ENCODE data around the gene IAPP. TPM values are rescaled to one million over a fixed set of nuclear protein-coding genes. Genes with fewer than 3 reads are reported as not detected.
"Not testable (repeated sequence)": the region's sequence is repeated elsewhere in the genome, so short reads cannot be mapped to it uniquely, and the experiment has no call there.

IAPP gene
- total RNA-seq, 1 donor from 2014 or later, result not detected

DNA sequence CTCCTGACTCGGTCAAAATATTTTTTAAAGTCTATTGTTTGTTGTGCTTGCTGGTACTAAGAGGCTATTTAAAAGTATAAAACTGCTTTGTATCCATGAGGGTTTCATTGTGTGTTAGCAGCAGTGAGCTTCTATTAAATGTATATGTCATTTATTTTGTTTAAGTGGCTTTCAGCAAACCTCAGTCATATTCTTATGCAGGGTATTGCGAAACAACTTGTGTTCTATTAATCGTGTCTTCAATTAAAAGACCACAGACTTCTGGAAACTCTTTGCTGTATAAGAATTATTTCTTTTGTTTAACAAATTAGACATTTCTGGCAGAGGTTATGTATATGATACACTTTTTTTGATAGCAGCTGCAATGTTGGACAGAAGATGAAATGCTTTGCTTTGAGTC, 6.5 kb downstream of the IAPP start:
- no peak for DNase-seq (ENCODE audit: low read depth)

GRCh38 chr12:21381320-21381719, 8.6 kb downstream of the IAPP start:
- not testable (repeated sequence) for DNase-seq (ENCODE audit: low read depth)

DNA sequence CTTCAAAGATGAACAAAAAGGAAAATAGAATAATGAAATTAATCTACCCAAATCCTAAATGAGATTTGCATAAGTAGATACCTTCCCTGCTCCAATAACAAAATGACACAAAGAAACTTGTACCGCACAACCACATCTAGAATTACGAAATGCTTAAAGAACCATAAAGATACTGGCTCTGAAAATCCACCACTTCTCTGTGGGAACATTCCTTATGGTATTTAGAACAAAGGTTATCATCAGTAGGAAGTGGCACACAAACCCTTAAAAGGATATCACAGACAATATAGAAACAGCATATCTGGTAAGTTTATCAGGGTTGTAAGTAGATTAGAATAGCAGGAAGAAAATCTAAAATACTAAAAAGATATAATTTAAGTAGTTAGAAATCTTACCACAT, 11.6 kb downstream of the IAPP start:
- no peak for DNase-seq (ENCODE audit: low read depth)

- DNase-seq (ENCODE audit: low read depth), result no peak
Measured at GRCh38 chr12:21387174-21387573, 14.5 kb downstream of the IAPP start.

DNA sequence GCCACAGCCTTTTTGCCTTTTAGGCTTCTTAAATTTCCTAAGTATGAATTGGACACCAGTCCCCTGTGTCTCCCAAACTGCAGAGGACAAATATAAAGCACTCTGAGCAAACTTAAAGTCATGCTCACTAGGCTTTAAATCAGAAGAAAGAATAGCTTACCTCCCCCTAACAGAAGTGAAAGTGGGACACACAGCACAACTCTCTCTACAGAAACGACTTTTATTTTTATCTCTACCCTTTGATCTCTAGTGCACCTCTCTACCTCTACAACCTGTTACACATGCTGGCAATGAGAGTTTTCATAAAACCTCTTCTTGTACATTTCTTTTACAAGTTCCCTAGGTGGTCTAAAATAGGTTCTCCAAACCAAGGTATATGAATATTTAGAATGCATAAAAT, 19.7 kb downstream of the IAPP start:
- DNase-seq (ENCODE audit: low read depth), result no peak

DNA sequence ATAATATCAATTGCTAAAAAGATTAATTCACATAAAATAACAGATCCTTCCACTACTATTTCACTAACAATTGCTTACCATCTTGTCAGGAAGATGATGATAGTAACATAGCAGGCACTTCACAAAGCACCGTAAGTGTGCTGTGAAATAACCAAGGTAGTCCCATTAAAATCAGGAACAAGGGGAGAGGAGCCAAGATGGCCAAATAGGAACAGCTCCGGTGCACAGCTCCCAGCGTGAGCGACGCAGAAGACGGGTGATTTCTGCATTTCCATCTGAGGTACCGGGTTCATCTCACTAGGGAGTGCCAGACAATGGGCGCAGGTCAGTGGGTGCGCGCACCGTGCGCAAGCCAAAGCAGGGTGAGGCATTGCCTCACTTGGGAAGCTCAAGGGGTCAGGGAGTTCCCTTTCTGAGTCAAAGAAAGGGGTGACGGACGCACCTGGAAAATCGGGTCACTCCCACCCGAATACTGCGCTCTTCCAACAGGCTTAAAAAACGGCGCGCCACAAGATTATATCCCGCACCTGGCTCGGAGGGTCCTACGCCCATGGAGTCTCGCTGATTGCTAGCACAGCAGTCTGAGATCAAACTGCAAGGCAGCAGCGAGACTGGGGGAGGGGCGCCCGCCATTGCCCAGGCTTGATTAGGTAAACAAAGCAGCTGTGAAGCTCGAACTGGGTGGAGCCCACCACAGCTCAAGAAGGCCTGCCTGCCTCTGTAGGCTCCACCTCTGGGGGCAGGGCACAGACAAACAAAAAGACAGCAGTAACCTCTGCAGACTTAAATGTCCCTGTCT, 22.3 kb downstream of the IAPP start:
- DNase-seq (ENCODE audit: low read depth), result not testable (repeated sequence)

- DNase-seq (ENCODE audit: low read depth), result peak; percentile 22
Measured at GRCh38 chr12:21413369-21414277, 40.9 kb downstream of the IAPP start.

DNA sequence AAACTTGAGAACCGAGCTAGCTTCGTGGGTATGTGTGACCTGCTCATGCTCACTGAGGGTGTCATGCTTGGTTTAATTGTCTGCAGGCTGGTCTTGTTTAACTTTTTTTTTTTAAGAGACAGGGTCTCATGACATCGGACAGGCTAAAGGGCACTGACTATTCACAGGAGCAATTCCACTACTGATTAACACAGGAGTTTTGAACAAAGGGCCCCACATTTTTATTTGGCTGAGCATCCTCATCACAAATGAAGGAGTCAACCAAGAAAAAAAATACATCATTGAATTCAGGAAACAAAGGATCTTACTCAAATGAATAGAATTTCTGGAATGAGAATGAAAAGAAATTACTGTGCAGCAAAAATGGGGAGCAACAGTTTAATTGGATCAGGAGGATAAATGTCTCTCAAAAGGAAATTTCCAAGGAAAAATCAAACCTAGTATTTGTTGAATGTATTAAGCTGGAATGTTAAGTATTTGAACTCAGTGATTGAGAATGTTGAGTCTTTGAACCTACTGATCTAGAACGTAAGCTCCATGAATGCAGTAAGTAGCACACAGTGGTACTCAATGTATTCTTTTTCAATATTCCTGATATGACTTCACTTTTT, 43.9 kb downstream of the IAPP start:
- DNase-seq (ENCODE audit: low read depth), result no peak

GRCh38 chr12:21418398-21418797, 45.7 kb downstream of the IAPP start:
- not testable (repeated sequence) for DNase-seq (ENCODE audit: low read depth)

DNA sequence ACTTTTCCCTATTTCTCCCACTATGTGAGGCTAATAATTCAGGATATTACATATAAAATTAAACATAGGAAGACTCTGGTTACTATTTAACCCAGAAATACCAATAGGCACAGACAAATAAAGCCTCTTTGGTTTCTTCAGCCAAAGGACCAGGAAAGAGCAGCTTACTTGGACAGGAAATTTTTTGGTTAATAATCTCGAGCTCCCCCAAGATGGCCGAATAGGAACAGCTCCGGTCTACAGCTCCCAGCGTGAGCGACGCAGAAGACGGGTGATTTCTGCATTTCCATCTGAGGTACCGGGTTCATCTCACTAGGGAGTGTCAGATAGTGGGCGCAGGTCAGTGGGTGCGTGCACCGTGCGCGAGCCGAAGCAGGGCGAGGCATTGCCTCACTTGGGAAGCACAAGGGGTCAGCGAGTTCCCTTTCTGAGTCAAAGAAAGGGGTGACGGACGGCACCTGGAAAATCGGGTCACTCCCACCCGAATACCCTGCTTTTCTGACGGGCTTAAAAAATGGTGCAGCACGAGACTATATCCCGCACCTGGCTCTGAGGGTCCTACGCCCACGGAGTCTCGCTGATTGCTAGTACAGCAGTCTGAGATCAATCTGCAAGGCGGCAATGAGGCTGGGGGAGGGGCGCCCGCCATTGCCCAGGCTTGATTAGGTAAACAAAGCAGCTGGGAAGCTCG, 46.5 kb downstream of the IAPP start:
- not testable (repeated sequence) for DNase-seq (ENCODE audit: low read depth)

DNA sequence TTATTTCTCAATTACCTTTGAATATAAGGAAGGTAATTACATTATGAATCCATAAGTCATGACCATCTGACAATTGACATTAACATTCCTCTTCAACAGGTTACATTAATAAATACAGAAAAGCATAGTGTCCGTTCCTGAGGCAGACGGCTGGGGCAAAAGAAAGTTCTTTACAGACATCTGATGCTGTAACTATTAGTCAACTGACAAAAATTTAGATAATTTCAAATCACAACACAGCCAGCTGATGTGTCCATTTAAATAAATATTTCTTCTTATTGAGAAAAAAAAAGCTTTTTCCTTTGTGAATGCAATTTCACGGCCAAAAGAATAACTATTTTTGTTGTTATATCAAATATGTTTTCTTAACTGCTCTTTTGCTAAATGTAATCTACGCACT, 55.5 kb downstream of the IAPP start:
- peak; percentile 21 for DNase-seq (ENCODE audit: low read depth)

Other genes starting within 250 kb of the IAPP start
- not detected in 2 replicates for gene SLCO1B1, start 241.7 kb upstream of the IAPP start, total RNA-seq
- 0.05 TPM in 1 of 2 replicates, not detected in the other for gene SLCO1A2, start 38.0 kb upstream of the IAPP start, total RNA-seq
- gene PYROXD1, start 64.8 kb downstream of the IAPP start, total RNA-seq, result 13.0 and 15.2 TPM in 2 replicates
- 54.1 and 57.5 TPM in 2 replicates for gene RECQL, start 128.7 kb downstream of the IAPP start, total RNA-seq
- gene GOLT1B, start 128.9 kb downstream of the IAPP start, total RNA-seq, result 54.9 and 65.6 TPM in 2 replicates
- gene SPX, start 153.4 kb downstream of the IAPP start, total RNA-seq, result 4.9 and 8.7 TPM in 2 replicates
- gene GYS2, start 231.9 kb downstream of the IAPP start, total RNA-seq, result not detected in 2 replicates